Measurements from ENCODE around the gene NT5E. TPM values are rescaled to one million over a fixed set of nuclear protein-coding genes. Genes with fewer than 3 reads are reported as not detected.

NT5E gene
- total RNA-seq, 1 donor from 2014 or later = 47.1 TPM

DNA sequence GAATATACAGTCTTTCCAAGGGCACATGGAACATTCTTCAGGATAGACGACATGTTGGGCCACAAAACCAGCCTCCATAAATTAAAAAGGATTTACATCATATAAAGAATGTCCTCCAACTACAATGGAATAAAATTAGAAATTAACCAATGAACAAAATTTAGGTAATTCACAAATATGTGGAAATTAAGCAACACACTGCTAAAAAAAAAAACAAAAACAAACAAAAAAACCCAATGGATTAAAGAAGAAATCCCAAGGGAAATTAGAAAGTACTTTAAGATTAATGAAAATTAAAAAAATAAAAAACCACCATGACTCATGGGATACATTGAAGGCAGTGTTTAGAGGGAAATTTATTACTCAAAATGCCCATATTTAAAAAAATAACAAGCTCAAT is 21.4 kb upstream of the NT5E start:
- TF ChIP-seq, protein P1, sequence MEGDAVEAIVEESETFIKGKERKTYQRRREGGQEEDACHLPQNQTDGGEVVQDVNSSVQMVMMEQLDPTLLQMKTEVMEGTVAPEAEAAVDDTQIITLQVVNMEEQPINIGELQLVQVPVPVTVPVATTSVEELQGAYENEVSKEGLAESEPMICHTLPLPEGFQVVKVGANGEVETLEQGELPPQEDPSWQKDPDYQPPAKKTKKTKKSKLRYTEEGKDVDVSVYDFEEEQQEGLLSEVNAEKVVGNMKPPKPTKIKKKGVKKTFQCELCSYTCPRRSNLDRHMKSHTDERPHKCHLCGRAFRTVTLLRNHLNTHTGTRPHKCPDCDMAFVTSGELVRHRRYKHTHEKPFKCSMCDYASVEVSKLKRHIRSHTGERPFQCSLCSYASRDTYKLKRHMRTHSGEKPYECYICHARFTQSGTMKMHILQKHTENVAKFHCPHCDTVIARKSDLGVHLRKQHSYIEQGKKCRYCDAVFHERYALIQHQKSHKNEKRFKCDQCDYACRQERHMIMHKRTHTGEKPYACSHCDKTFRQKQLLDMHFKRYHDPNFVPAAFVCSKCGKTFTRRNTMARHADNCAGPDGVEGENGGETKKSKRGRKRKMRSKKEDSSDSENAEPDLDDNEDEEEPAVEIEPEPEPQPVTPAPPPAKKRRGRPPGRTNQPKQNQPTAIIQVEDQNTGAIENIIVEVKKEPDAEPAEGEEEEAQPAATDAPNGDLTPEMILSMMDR (IDR thresholded peaks at IDR 0.05; ENCODE audit: unreplicated experiment) = no peak
- no peaks in the 10 kb centered on the region for H3K36me3 Mint-ChIP-seq (ENCODE audit: low read depth, unreplicated experiment)
- H3K9me3 Mint-ChIP-seq (ENCODE audit: unreplicated experiment) = no peaks in the 10 kb centered on the region
- H3K4me3 Mint-ChIP-seq (ENCODE audit: unreplicated experiment) = no peak overlapping the region
- H3K27me3 Mint-ChIP-seq (ENCODE audit: unreplicated experiment) = no peaks in the 10 kb centered on the region
- H3K4me1 Mint-ChIP-seq (ENCODE audit: unreplicated experiment) = no peaks in the 10 kb centered on the region
- no peak for DNase-seq (ENCODE audit: low spot score)
- H3K27ac Mint-ChIP-seq (ENCODE audit: unreplicated experiment) = no peak overlapping the region

GRCh38 chr6:85429346-85429745 is 20.5 kb upstream of the NT5E start:
- Mint-ChIP-seq H3K36me3 (ENCODE audit: low read depth, unreplicated experiment) (no peaks in the 10 kb centered on the region), H3K4me3 (ENCODE audit: unreplicated experiment) (no peak overlapping the region)

DNA sequence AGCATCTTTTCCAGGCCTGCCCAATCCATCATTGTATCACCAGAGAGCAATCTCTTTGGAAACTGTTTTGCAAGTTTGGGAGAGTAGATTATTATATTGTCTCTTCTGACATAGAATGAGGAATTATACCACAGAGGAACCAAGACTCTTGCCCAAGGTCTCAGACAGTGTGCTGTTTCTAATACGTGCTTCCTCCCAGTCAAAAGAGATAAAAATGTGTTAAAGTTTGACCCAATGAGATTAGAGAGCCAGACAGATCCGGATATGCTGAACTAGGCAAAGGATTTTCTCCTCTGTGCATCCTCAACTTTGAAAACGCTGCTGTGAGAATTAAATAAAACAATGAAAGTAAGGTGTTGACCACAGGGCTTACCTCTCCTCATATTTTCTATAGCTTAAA is 18.6 kb upstream of the NT5E start:
- no peak overlapping the region for H3K27ac Mint-ChIP-seq (ENCODE audit: unreplicated experiment)
- no peak for DNase-seq (ENCODE audit: low spot score)
- no peak overlapping the region for H3K4me3 Mint-ChIP-seq (ENCODE audit: unreplicated experiment)
- no peaks in the 10 kb centered on the region for H3K9me3 Mint-ChIP-seq (ENCODE audit: unreplicated experiment)
- no peaks in the 10 kb centered on the region for H3K4me1 Mint-ChIP-seq (ENCODE audit: unreplicated experiment)
- H3K36me3 Mint-ChIP-seq (ENCODE audit: low read depth, unreplicated experiment) = no peaks in the 10 kb centered on the region
- H3K27me3 Mint-ChIP-seq (ENCODE audit: unreplicated experiment) = no peaks in the 10 kb centered on the region
- TF ChIP-seq, protein P1 (IDR thresholded peaks at IDR 0.05; ENCODE audit: unreplicated experiment) = no peak

More at GRCh38 chr6:85429346-85429745, 20.5 kb upstream of the NT5E start:
- Mint-ChIP-seq H3K27me3 (ENCODE audit: unreplicated experiment) (no peaks in the 10 kb centered on the region), H3K4me1 (ENCODE audit: unreplicated experiment) (no peaks in the 10 kb centered on the region), H3K27ac (ENCODE audit: unreplicated experiment) (no peak overlapping the region), H3K9me3 (ENCODE audit: unreplicated experiment) (no peaks in the 10 kb centered on the region)
- DNase-seq (ENCODE audit: low spot score) = no peak
- TF ChIP-seq, protein P1 (IDR thresholded peaks at IDR 0.05; ENCODE audit: unreplicated experiment) = no peak

GRCh38 chr6:85432554-85432953 is 17.3 kb upstream of the NT5E start:
- Mint-ChIP-seq H3K9me3 (ENCODE audit: unreplicated experiment) (no peaks in the 10 kb centered on the region), H3K4me1 (ENCODE audit: unreplicated experiment) (no peaks in the 10 kb centered on the region), H3K36me3 (ENCODE audit: low read depth, unreplicated experiment) (no peaks in the 10 kb centered on the region), H3K27me3 (ENCODE audit: unreplicated experiment) (no peaks in the 10 kb centered on the region), H3K4me3 (ENCODE audit: unreplicated experiment) (no peak overlapping the region), H3K27ac (ENCODE audit: unreplicated experiment) (no peak overlapping the region)
- TF ChIP-seq, protein P1 (IDR thresholded peaks at IDR 0.05; ENCODE audit: unreplicated experiment) = no peak
- DNase-seq (ENCODE audit: low spot score) = no peak

- Mint-ChIP-seq H3K36me3 (ENCODE audit: low read depth, unreplicated experiment) (no peaks in the 10 kb centered on the region), H3K9me3 (ENCODE audit: unreplicated experiment) (no peaks in the 10 kb centered on the region), H3K4me1 (ENCODE audit: unreplicated experiment) (no peaks in the 10 kb centered on the region), H3K27me3 (ENCODE audit: unreplicated experiment) (no peaks in the 10 kb centered on the region), H3K27ac (ENCODE audit: unreplicated experiment) (no peak overlapping the region), H3K4me3 (ENCODE audit: unreplicated experiment) (no peak overlapping the region)
- DNase-seq (ENCODE audit: low spot score) = no peak
- TF ChIP-seq, protein P1 (IDR thresholded peaks at IDR 0.05; ENCODE audit: unreplicated experiment) = no peak
These were observed 14.0 kb upstream of the NT5E start for GRCh38 chr6:85435851-85436250.
